PC-3 (cell line): Measurements from ENCODE around the gene CRY1.

ENCODE experiments used
- CTCF ChIP-seq: fragments of 300-600 bp; sonication (generic); conservative IDR thresholded peaks from 2 replicates; pipeline ENCODE4 v1.5.1; 2017; ENCODE audit warnings: antibody characterized with exemption, low read depth, mild to moderate bottlenecking, low read length
- EZH2phosphoT487 ChIP-seq: fragments of 300-600 bp; sonication (generic); IDR thresholded peaks from 2 replicates; pipeline ENCODE4 v1.6.1; 2018; ENCODE audit warnings: mild to moderate bottlenecking, antibody characterized with exemption, low read length, borderline replicate concordance

GRCh38 chr12:106976668-106977067 lies 116.7 kb downstream of the CRY1 start:
- TF ChIP-seq CTCF (no peak), EZH2phosphoT487 (no peak)
